Germinal center (tissue), 1 donor: ENCODE data around the gene ATP2B3.

ENCODE experiments used
- DNase-seq: peaks from one replicate; pipeline ENCODE4 v3.0.0; 2012; ENCODE audit warnings: mixed read lengths, low spot score

Gene ATP2B3

GRCh38 chrX:153517423-153517822, at the start of gene ATP2B3:
ATP2B3 (plus strand) TSS chrX:153517642; CDS start chrX:153536248, 18,606 bp downstream.
- DNase-seq = no peak

- DNase-seq = no peak
These were observed 49.3 kb upstream of the ATP2B3 start for GRCh38 chrX:153468008-153468580.

- DNase-seq = peak; percentile 19
These were observed 47.5 kb upstream of the ATP2B3 start for GRCh38 chrX:153469811-153470410.

GRCh38 chrX:153470411-153471363, 46.8 kb upstream of the ATP2B3 start, which contains the start of gene HAUS7:
HAUS7 (minus strand) TSS chrX:153470576; CDS start chrX:153470557, 19 bp downstream.
- peak; percentile 93 for DNase-seq

GRCh38 chrX:153471663-153472280, 45.7 kb upstream of the ATP2B3 start:
- DNase-seq = no peak

GRCh38 chrX:153473126-153473525, 44.3 kb upstream of the ATP2B3 start:
- DNase-seq = no peak

- no peak for DNase-seq
These were observed 43.2 kb upstream of the ATP2B3 start for GRCh38 chrX:153474266-153474665.

GRCh38 chrX:153474718-153475117, 42.7 kb upstream of the ATP2B3 start:
- DNase-seq = peak; percentile 10

- DNase-seq = no peak
These were observed 42.2 kb upstream of the ATP2B3 start for GRCh38 chrX:153475271-153475670.

- DNase-seq = no peak
These were observed 41.6 kb upstream of the ATP2B3 start for GRCh38 chrX:153475751-153476281.

- no peak for DNase-seq
These were observed 40.6 kb upstream of the ATP2B3 start for GRCh38 chrX:153476666-153477363.

GRCh38 chrX:153477364-153477857, 40.0 kb upstream of the ATP2B3 start:
- no peak for DNase-seq

- no peak for DNase-seq
These were observed 39.5 kb upstream of the ATP2B3 start for GRCh38 chrX:153477901-153478300.

- no peak for DNase-seq
These were observed 38.7 kb upstream of the ATP2B3 start for GRCh38 chrX:153478746-153479145.

GRCh38 chrX:153481043-153481442, 36.4 kb upstream of the ATP2B3 start:
- no peak for DNase-seq

- DNase-seq = no peak
These were observed 34.9 kb upstream of the ATP2B3 start for GRCh38 chrX:153482376-153483015.

GRCh38 chrX:153485396-153486080, 31.9 kb upstream of the ATP2B3 start:
- no peak for DNase-seq

GRCh38 chrX:153486171-153486570, 31.3 kb upstream of the ATP2B3 start:
- DNase-seq = no peak

GRCh38 chrX:153487590-153488071, 29.8 kb upstream of the ATP2B3 start:
- no peak for DNase-seq
